ENCODE measurements around the gene ZNF101.

GRCh38 chr19:19655641-19656343, 12.8 kb upstream of the ZNF101 start:
- no peak for TF ChIP-seq CTCF (IDR thresholded peaks at IDR 0.05 in 8 of 11, conservative IDR thresholded peaks at IDR 0.05 in 3 of 11)
- no peak for TF ChIP-seq POLR2A (IDR thresholded peaks at IDR 0.05)
